Activated T-helper 9 cell treated with anti-CD3 and anti-CD28 coated beads, Interleukin-2, amount 50 U/mL, for 16 hours (primary cell): ENCODE measurements around the gene LTN1.
"Not testable (repeated sequence)": the region's sequence is repeated elsewhere in the genome, so short reads cannot be mapped to it uniquely, and the experiment has no call there.

ENCODE experiments used
- DNase-seq: peaks from one replicate; pipeline ENCODE4 v3.0.0-alpha.2; 2020; ENCODE audit warnings: low read depth

The LTN1 gene

DNA sequence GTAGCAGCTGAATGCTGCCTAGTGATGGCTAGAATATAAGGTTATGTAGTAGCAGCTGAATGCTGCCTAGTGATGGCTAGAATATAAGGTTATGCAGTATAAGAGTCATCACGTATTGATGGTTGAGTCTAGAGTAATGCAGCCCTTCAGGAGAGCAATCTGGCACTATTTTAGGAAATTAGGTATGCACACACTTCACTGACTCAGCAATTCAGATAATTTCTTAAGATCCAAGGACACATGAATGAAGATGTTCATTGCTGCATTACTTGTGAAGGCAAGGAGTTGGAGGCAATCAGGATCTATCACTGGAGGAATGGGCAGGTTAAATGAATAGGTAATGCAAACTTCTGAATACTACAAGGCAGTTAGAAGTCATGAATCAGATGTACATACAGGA is 13.6 kb downstream of the LTN1 start:
- no peak for DNase-seq

GRCh38 chr21:28975397-28975796 is 17.3 kb downstream of the LTN1 start:
- DNase-seq = no peak

DNA sequence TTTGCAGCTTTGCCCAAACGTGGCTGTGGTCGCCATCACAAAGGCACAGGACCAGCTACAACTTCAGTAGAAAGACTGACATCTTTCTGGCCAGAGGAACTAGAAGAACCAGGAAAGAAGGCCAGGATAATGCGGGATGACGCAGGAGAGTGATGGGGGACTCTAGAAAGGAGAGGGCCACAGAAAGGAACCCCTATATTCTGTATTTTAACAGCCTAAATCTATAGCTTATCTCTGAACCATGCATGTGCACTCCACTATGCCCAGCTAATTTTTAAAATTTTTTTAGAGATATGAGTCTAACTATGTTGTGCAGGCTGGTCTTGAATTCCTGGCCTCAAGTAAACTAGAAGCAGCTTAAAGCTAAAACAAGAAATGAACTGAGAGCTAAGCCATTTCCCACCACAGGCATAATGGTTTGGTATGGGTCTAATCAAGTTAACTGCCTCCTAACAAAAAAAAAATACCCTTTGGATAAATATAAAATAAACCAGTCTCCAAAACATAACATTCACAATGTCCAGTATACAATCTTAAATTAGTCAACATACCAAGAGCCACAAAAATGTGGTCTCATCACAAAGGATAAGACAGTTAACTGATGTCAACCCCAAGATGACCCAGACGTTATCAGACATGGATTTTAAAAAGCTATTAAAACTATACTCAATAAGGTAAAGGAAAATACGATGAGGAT is 18.0 kb downstream of the LTN1 start:
- DNase-seq = no peak

DNA sequence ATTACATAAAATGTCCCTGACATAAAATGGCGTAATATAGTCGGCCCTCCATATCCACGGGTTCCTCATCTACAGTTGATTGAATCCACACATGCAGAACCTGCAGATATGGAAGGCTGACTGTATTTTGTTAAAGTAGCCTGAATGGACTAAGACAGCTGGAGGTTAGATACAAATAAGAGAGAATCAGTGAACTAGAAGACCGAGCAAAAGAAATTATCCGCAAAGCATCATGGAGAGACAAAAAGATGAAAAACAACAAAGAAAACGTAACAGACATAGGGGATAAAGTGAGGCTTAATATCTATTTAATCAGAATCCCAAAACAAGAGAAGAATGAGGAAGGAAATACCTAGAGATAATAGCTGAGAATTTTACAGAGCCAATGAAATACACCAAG is 20.3 kb downstream of the LTN1 start:
- no peak for DNase-seq

DNA sequence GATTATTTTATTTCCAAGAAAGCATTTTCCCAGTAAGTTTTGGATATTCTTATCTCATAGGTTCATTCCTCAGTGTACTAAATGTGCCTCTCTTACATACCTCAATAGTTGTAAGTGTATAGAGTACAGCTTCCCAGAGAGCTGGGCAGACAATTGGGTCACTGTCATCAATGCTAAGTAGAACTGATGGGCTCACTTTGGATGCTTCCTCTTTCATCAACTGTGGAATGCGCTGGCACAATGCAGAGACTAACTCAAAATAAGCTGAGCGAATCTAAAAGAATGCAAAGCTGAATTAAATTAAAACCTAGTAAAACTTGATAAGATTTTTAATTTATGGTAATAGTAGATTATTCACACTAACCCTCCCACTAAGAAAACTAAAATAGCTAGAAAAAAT is 21.5 kb downstream of the LTN1 start:
- no peak for DNase-seq

- no peak for DNase-seq
Observed at GRCh38 chr21:28963831-28964230, 28.8 kb downstream of the LTN1 start.

- no peak for DNase-seq
Observed at GRCh38 chr21:28962465-28962864, 30.2 kb downstream of the LTN1 start.

DNA sequence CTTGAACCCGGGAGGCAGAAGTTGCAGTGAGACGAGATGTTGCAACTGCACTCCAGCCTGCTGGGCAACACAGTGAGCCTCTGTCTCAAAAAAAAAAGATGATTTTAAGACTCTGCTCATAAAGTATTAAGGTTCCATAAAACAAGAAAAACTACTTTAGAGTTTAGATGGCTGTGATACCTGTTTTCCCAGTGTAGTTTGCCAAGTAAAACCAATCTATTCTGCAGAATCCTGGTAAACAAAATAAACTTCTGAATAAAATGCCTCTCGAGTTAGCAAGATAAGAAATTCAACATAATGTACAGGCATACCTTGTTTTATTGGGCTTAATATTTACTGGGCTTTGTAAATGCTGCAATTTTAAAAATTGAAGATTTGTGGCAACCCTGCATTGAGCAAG is 30.8 kb downstream of the LTN1 start:
- DNase-seq = no peak

GRCh38 chr21:28960245-28960644 is 32.4 kb downstream of the LTN1 start:
- no peak for DNase-seq

- no peak for DNase-seq
Observed at GRCh38 chr21:28959367-28960099, 33.1 kb downstream of the LTN1 start.

DNA sequence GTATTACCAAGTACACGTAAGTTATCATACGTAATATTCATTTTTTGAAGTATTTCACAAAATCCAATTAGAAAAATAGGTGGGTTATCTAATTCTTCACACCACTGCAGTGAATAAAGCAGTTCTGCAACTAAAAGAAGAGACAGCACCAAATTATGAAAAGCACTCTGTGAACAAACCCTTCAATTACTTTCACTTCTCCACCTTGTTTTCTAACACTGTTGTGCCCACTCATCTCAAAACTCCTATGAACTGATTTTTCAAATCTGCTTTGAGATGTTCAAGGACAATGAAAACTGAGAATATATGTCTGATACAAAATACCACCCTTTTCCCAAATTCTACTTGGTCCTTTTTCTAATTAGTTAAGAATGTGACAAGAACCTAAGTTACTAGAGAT is 39.4 kb downstream of the LTN1 start:
- no peak for DNase-seq

DNA sequence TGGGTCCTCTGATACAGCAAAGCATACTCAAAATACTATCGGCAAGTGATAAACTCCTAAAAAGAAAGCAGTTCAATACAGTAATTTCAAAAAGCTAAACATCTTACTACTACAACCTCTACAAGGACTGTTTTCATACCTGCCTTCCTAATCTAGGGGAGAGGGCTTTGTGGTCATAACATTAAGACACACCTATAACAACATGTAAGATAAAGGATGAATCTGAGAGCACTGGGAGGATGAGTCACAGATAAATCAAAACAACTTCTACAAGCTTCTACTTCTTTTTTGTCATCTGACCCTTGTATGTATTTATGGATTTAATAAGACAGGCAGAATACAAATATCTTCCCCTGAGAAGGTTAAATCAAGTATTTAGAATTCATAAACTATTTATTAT is 40.0 kb downstream of the LTN1 start:
- DNase-seq = no peak

DNA sequence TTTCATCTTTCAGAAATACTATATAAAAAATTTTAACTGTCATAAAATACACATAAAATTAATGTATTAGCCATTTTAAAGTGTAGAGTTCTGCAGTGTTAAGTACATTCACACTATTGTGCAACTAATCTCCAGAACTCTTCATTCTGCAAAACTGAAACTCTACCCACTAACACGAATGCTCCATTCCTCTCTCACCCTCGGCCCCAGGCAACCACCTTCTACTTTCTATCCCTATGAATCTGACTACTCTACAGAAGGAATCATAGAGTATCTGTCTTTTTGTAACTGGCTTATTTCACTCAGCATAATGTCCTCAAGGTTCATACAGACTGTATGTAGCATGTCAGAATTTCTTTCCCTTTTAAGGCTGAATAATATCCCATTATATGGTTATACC is 43.4 kb downstream of the LTN1 start:
- DNase-seq = no peak

GRCh38 chr21:28944296-28944695 is 48.4 kb downstream of the LTN1 start:
- DNase-seq = no peak

GRCh38 chr21:28943631-28944030 is 49.0 kb downstream of the LTN1 start:
- DNase-seq = no peak

DNA sequence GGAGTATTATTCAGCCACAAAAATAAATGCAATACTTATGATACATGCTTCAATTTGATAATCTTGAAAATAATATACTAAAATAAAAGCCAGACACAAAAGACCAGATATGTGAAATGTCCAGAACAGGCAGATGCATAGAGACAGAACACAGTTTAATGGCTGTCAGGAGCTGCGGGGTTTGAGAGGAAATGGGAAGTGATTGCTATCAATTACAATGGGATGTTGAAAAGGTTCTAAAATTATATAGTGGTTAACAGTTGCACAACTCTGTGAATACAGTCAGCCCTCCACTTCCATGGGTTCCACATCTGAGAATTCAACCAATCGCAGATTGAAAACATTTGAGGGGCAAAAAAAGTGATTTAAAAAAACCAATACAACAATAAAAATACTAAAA is 54.0 kb downstream of the LTN1 start:
- no peak for DNase-seq

GRCh38 chr21:28937737-28938136 is 54.9 kb downstream of the LTN1 start:
- DNase-seq = no peak

DNA sequence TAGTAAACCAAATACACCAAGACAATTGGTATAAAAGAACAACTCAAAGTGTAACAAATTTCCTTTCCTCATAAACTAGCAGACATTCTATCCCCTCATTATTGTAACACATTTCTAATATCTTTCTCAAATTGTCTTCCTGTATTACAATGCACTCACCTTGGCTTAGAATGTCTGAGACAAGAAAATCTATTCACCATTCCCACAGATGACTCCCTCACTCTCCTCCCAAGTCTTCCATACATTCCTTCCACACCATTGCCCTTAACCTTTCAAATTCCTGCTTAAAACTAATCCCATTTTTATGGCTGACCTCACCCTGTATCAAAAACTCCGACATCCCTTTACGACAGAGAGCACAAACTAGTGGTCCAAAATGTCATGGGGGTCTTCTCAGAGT is 56.0 kb downstream of the LTN1 start:
- no peak for DNase-seq

- DNase-seq = no peak
Observed at GRCh38 chr21:28936036-28936435, 56.6 kb downstream of the LTN1 start.

DNA sequence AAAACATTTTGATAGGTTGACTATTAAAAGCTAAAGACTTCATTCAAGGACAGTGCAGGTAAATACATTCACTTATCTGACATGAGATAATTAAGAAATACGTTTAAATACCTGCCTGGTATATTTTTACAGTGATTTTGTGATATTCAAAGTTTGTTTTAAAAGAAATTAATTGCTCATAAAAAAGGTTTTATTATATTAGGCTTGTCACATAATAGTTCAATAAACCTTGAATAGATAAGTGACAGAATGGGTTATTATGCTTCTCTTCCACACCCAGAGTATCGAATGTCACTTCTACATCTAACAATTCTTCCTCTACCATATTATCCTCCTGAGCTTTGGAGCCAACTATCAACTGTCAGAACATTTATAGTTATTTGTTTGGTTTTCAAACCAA is 60.0 kb downstream of the LTN1 start:
- no peak for DNase-seq

DNA sequence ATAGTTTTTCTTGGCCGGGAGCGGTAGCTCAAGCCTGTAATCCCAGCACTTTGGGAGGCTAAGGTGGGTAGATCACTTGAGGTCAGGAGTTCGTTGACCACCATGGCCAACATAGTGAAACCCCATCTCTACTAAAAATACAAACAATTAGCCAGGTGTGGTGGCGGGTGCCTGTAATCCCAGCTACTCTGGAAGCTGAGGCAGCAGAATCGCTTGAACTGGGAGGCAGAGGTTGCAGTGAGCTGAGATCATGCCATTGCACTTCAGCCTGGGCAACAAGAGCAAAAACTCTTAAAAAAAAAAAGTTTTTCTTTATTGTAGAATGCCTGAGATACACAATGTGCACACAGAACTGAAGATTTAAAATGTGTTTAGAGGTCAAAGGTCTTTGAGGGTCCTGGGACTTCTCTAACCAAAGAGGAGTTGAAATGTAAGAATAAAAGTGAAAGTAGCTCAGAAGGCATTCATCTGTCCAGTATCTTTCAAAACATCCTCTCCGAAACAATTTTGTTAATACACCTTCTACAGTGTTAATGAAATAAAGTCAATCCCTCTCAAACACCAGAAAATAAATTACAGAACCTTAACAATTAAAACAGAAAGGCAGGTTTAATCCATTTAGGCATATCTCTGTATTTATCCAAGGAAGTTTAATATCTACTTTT is 60.8 kb downstream of the LTN1 start:
- not testable (repeated sequence) for DNase-seq

GRCh38 chr21:28928578-28929420 is 63.9 kb downstream of the LTN1 start:
- no peak for DNase-seq
